ENCODE results near the gene KIAA0586. TPM values are rescaled to one million over a fixed set of nuclear protein-coding genes. Genes with fewer than 3 reads are reported as not detected.

The KIAA0586 gene
- total RNA-seq (10 to 100 TPM in 2 of 4 donors, 1 to 10 TPM in 2; 8.5 to 11.2 (median 10.1) TPM), polyA plus RNA-seq (3.8 TPM)
- long read RNA-seq, donor 1, partial matches to known transcripts: 6 of 9 reads
- long read RNA-seq, donor 1, other reads (novel, unspliced or antisense): 3 of 9 reads
- long read RNA-seq, donor 2, partial matches to known transcripts: 0 of 2 reads
- long read RNA-seq, donor 2, other reads (novel, unspliced or antisense): 2 of 2 reads
- long read RNA-seq, donor 3, partial matches to known transcripts: 8 of 16 reads
- long read RNA-seq, donor 3, other reads (novel, unspliced or antisense): 8 of 16 reads
- long read RNA-seq, donor 4, partial matches to known transcripts: 3 of 4 reads
- long read RNA-seq, donor 4, other reads (novel, unspliced or antisense): 1 of 4 reads

DNA sequence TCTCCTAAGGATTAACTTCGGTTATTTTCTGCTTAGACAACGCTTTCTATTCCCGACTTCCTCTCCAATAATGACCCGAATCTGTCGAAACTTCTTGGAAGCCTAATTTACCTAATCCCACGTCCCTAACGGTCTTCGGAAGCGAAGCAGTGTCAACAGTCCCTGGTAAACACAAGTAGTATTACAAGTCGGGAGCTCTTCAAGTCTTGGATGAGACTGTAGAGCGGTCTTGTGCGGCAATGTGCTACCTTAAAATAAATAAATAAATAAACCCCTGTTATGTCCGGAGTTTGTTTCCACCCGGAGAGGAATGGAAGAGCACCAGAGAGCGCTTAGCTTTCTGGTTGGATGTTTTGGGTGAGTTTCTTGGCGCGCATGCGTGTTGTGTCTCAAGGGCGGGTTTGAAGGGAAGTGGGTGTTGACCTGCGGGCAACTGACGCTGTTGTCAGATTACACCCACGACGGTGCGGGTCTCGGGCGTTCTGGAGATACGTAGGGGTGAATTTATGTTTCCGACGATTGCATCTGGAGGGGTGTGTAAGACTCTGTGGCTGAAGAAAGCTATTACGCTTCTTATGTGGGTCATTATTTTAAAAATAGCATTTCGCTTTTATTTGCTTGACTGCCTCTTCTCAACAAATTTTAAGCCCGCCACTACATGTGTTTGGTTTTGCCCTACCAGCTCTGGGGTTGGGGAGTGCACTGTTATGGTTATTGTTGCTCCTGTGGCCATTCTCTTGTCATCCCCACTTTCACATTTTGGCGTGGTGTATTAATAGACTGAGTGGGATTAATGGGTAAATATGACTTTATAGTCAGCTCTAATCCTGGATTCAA, at the start of gene KIAA0586, which contains the start of gene TIMM9:
KIAA0586 (plus strand) TSS at position 439 of the 837 bp plus-strand sequence. CDS start 546 bp downstream, outside the sequence.
TIMM9 (minus strand) TSS at position 251 of the 837 bp plus-strand sequence. CDS start 15,586 bp downstream, outside the sequence.
- peak; percentile 97 to 98 (median 97) for DNase-seq
- Histone ChIP-seq H3K4me3 (ENCODE audit: low read length) (peak within 1 kb of the TSS; percentile 67), H3K27me3 (ENCODE audit: control insufficient read depth, insufficient read depth) (no peaks in the 10 kb centered on the region), H3K27ac (ENCODE audit: low read length) (peak within 1 kb of the TSS; percentile 92), H3K4me1 (ENCODE audit: control insufficient read depth, insufficient read depth, low read length) (no peaks in the 10 kb centered on the region), H3K9me3 (ENCODE audit: control insufficient read depth, low read length) (no peaks in the 10 kb centered on the region)
- under 1% methylated on average over 33 of the region's 33 CpGs for WGBS
- intact Hi-C loops (cut with DNase I): no loop called here
- ATAC-seq: peak; percentile 98

- intact Hi-C loops (cut with DNase I): no loop called here
- WGBS: 95% methylated on average over 2 of the region's 2 CpGs
- DNase-seq (no peak), ATAC-seq (no peak)
- Histone ChIP-seq H3K4me1 (ENCODE audit: control insufficient read depth, insufficient read depth, low read length) (no peaks in the 10 kb centered on the region), H3K4me3 (ENCODE audit: low read length) (no peak overlapping the region), H3K27ac (ENCODE audit: low read length) (no peak overlapping the region), H3K27me3 (ENCODE audit: control insufficient read depth, insufficient read depth) (no peaks in the 10 kb centered on the region), H3K9me3 (ENCODE audit: control insufficient read depth, low read length) (no peaks in the 10 kb centered on the region)
These were observed 36.7 kb upstream of the KIAA0586 start for GRCh38 chr14:58390830-58391229.

- H3K27me3 ChIP-seq (ENCODE audit: control insufficient read depth, insufficient read depth): no peaks in the 10 kb centered on the region
- H3K4me3 ChIP-seq (ENCODE audit: low read length): peak overlapping the region; percentile 58
- intact Hi-C loops (cut with DNase I): no loop called here
- no peaks in the 10 kb centered on the region for H3K9me3 ChIP-seq (ENCODE audit: control insufficient read depth, low read length)
- no peak overlapping the region for H3K27ac ChIP-seq (ENCODE audit: low read length)
- 9% methylated on average over 10 of the region's 10 CpGs for WGBS
- DNase-seq (no peak), ATAC-seq (no peak)
- H3K4me1 ChIP-seq (ENCODE audit: control insufficient read depth, insufficient read depth, low read length): no peaks in the 10 kb centered on the region
These were observed 32.0 kb upstream of the KIAA0586 start for GRCh38 chr14:58395562-58395811.

- peak; percentile 78 to 91 (median 91) for DNase-seq
- intact Hi-C loops (cut with DNase I): no loop called here
These were observed 31.4 kb upstream of the KIAA0586 start, which contains the start of gene TOMM20L for GRCh38 chr14:58395812-58396788. Gene TOMM20L, plus strand, starts transcription at chr14:58395930. Its CDS starts 28 bp downstream, at chr14:58395958.

GRCh38 chr14:58397156-58397555, 30.4 kb upstream of the KIAA0586 start:
- no peaks in the 10 kb centered on the region for H3K27me3 ChIP-seq (ENCODE audit: control insufficient read depth, insufficient read depth)
- H3K4me1 ChIP-seq (ENCODE audit: control insufficient read depth, insufficient read depth, low read length): no peaks in the 10 kb centered on the region
- ATAC-seq: no peak
- WGBS: 96% methylated on average over 6 of the region's 6 CpGs
- H3K9me3 ChIP-seq (ENCODE audit: control insufficient read depth, low read length): no peaks in the 10 kb centered on the region
- DNase-seq: no peak
- no peak overlapping the region for H3K4me3 ChIP-seq (ENCODE audit: low read length)
- no peak overlapping the region for H3K27ac ChIP-seq (ENCODE audit: low read length)
- intact Hi-C loops (cut with DNase I): no loop called here

More at GRCh38 chr14:58395812-58396788, 31.4 kb upstream of the KIAA0586 start, which contains the start of gene TOMM20L:
- peak; percentile 95 to 97 for ATAC-seq
- 9% methylated on average over 86 of the region's 86 CpGs for WGBS
- no peaks in the 10 kb centered on the region for H3K4me1 ChIP-seq (ENCODE audit: control insufficient read depth, insufficient read depth, low read length)
- no peaks in the 10 kb centered on the region for H3K9me3 ChIP-seq (ENCODE audit: control insufficient read depth, low read length)
- H3K27ac ChIP-seq (ENCODE audit: low read length): peak within 1 kb of the TSS; percentile 5
- H3K4me3 ChIP-seq (ENCODE audit: low read length): peak within 1 kb of the TSS; percentile 58
- no peaks in the 10 kb centered on the region for H3K27me3 ChIP-seq (ENCODE audit: control insufficient read depth, insufficient read depth)

- Histone ChIP-seq H3K27me3 (ENCODE audit: control insufficient read depth, insufficient read depth) (no peaks in the 10 kb centered on the region), H3K27ac (ENCODE audit: low read length) (no peak overlapping the region), H3K9me3 (ENCODE audit: control insufficient read depth, low read length) (no peaks in the 10 kb centered on the region), H3K4me3 (ENCODE audit: low read length) (no peak overlapping the region), H3K4me1 (ENCODE audit: control insufficient read depth, insufficient read depth, low read length) (no peaks in the 10 kb centered on the region)
- DNase-seq (no peak), ATAC-seq (no peak)
- intact Hi-C loops (cut with DNase I): no loop called here
These were observed 29.0 kb upstream of the KIAA0586 start for GRCh38 chr14:58398495-58398894.

- WGBS: 89% methylated on average over 3 of the region's 3 CpGs
- ATAC-seq: no peak
- Histone ChIP-seq H3K27ac (ENCODE audit: low read length) (no peak overlapping the region), H3K4me1 (ENCODE audit: control insufficient read depth, insufficient read depth, low read length) (no peaks in the 10 kb centered on the region), H3K4me3 (ENCODE audit: low read length) (no peak overlapping the region), H3K9me3 (ENCODE audit: control insufficient read depth, low read length) (no peaks in the 10 kb centered on the region), H3K27me3 (ENCODE audit: control insufficient read depth, insufficient read depth) (no peaks in the 10 kb centered on the region)
- peak in 1 of 3 donors; percentile 7 for DNase-seq
- intact Hi-C loops (cut with DNase I): no loop called here
These were observed 28.6 kb upstream of the KIAA0586 start for GRCh38 chr14:58398895-58399294.

DNA sequence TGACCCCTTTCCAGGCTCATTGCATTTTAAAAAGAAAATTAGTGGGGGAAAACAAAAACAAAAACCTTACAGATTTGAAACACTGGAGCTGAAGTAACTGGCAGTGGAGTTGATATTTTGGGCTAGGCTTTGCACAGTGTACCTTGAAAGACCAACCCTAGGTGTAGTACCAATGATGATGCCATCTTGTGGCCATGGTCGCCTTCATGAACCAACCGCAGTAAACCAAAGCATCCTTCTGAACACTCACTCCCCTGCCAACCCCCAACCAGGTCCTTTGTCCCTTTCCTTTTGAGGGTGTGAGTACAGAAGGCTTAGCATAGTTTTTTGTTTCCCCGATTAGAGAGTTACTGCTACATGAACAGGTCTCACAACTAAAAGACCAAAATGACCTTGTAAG, 25.9 kb upstream of the KIAA0586 start:
- no peaks in the 10 kb centered on the region for H3K4me1 ChIP-seq (ENCODE audit: control insufficient read depth, insufficient read depth, low read length)
- intact Hi-C loops (cut with DNase I): no loop called here
- DNase-seq (no peak), ATAC-seq (no peak)
- no peaks in the 10 kb centered on the region for H3K27me3 ChIP-seq (ENCODE audit: control insufficient read depth, insufficient read depth)
- no peak overlapping the region for H3K27ac ChIP-seq (ENCODE audit: low read length)
- H3K9me3 ChIP-seq (ENCODE audit: control insufficient read depth, low read length): no peaks in the 10 kb centered on the region
- WGBS: 86% methylated on average over 3 of the region's 3 CpGs
- H3K4me3 ChIP-seq (ENCODE audit: low read length): no peak overlapping the region

DNA sequence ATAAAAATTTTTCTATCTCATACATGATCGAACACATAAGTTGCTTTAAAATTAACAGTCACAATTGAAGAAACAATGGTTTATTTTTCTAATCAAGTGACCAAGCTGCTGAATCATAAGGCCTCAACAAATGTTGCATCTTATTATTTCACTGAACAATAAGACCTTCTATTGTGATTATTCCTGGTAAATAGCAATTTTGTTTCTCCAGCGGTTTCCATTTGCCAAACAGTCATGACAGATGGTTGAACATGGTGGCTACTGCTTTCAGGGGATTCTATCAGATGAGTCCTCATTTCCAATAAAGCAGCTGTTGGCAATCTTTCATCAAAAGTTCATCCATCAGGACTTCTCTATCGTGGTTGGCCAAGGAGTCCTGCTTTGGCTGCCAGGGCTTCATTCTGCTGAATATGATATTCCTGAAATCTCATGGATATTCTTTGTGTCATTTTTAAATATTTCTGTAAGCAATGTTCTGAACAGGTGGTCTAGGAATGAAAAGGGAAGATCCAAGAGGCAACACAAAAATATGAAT, 18.8 kb upstream of the KIAA0586 start:
- no peak overlapping the region for H3K27ac ChIP-seq (ENCODE audit: low read length)
- intact Hi-C loops (cut with DNase I): no loop called here
- WGBS: 86% methylated on average over 3 of the region's 3 CpGs
- no peak for DNase-seq
- H3K4me3 ChIP-seq (ENCODE audit: low read length): no peak overlapping the region
- H3K4me1 ChIP-seq (ENCODE audit: control insufficient read depth, insufficient read depth, low read length): no peaks in the 10 kb centered on the region
- no peak for ATAC-seq
- no peaks in the 10 kb centered on the region for H3K9me3 ChIP-seq (ENCODE audit: control insufficient read depth, low read length)
- H3K27me3 ChIP-seq (ENCODE audit: control insufficient read depth, insufficient read depth): no peaks in the 10 kb centered on the region

DNA sequence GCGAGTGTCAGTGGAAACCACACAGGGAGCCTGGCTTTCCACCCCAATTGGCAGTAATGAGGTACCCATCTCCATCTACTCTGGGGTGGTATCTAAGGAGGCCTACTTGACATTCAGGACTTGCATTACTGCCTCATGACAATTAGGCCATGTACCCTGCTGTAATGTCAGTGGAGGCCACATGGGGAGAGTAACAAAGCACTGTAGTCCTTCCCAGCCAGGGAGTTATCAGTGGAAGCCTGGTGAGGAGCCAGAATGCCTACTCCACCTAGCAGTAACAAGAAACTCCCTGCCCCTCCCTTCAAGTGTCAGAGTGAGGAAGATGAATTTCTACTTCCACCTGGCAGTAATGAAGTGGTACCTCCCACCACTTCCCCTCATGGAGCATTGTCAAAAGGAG, 12.7 kb upstream of the KIAA0586 start:
- 98% methylated on average over 1 of the region's 1 CpG for WGBS
- H3K27ac ChIP-seq (ENCODE audit: low read length): no peak overlapping the region
- no peak overlapping the region for H3K4me3 ChIP-seq (ENCODE audit: low read length)
- intact Hi-C loops (cut with DNase I): no loop called here
- ATAC-seq (peak in 1 of 2 donors; percentile 85), DNase-seq (no peak)
- H3K27me3 ChIP-seq (ENCODE audit: control insufficient read depth, insufficient read depth): no peaks in the 10 kb centered on the region
- no peaks in the 10 kb centered on the region for H3K9me3 ChIP-seq (ENCODE audit: control insufficient read depth, low read length)
- no peaks in the 10 kb centered on the region for H3K4me1 ChIP-seq (ENCODE audit: control insufficient read depth, insufficient read depth, low read length)

Data from right cardiac atrium (tissue), 5 donors.